ENCODE measurements around the gene CRYGN.

DNA sequence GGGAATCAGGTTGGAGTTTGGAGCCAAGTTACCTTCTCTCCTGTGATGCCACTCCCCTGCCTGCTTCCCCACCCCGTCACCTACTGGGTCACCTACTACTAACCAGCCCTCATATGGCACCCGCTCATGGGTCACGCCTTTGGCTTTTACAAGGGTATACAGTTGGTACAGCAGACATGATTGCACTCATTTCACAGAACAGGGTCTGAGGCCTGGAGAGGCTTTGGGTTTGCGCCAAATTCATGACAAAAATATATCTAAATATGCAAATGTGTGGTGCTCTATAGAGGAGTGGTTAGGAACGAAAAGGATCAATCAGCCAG is 10.7 kb downstream of the CRYGN start:
- TF ChIP-seq CTCF (IDR thresholded peaks at IDR 0.05; ENCODE audit: borderline replicate concordance, extremely low read depth, low read length, poor library complexity, severe bottlenecking) (no peak), EZH2 (IDR thresholded peaks at IDR 0.05; ENCODE audit: borderline replicate concordance, low read depth, low read length, severe bottlenecking) (no peak)

Data from DND-41 (cell line).